C4-2B (cell line): ENCODE measurements around the gene RGL4.
"Not testable (repeated sequence)": the region's sequence is repeated elsewhere in the genome, so short reads cannot be mapped to it uniquely, and the experiment has no call there.

ENCODE experiments used
- H3K27ac ChIP-seq: fragments of 450-650 bp; 2 replicates; pipeline ENCODE4 v1.5.1; 2017
- CTCF ChIP-seq: fragments of 450-650 bp; conservative IDR thresholded peaks from 2 replicates; pipeline ENCODE4 v1.5.1; 2017; ENCODE audit warnings: mild to moderate bottlenecking
- ZFX ChIP-seq: fragments of 450-650 bp; IDR thresholded peaks from 2 replicates; pipeline ENCODE4 v1.6.1; 2017

Gene RGL4

GRCh38 chr22:23718371-23719165, 27.8 kb downstream of the RGL4 start:
- TF ChIP-seq CTCF (no peak), ZFX (no peak)
- H3K27ac ChIP-seq, result no peak overlapping the region

GRCh38 chr22:23720855-23721254, 30.0 kb downstream of the RGL4 start:
- no peak for TF ChIP-seq CTCF
- no peak for TF ChIP-seq ZFX
- no peak overlapping the region for H3K27ac ChIP-seq

- TF ChIP-seq CTCF, result no peak
- TF ChIP-seq ZFX, result no peak
- H3K27ac ChIP-seq, result no peak overlapping the region
These were observed 31.3 kb downstream of the RGL4 start for GRCh38 chr22:23722160-23722559.

- TF ChIP-seq CTCF (no peak), ZFX (no peak)
- H3K27ac ChIP-seq, result no peak overlapping the region
These were observed 31.9 kb downstream of the RGL4 start for GRCh38 chr22:23722724-23723123.

GRCh38 chr22:23728108-23728507, 37.3 kb downstream of the RGL4 start:
- not testable (repeated sequence) for H3K27ac ChIP-seq

GRCh38 chr22:23737696-23738095, 46.9 kb downstream of the RGL4 start:
- no peak overlapping the region for H3K27ac ChIP-seq
- no peak for TF ChIP-seq ZFX
- TF ChIP-seq CTCF, result no peak

- no peak overlapping the region for H3K27ac ChIP-seq
- TF ChIP-seq ZFX (no peak), CTCF (no peak)
These were observed 51.9 kb downstream of the RGL4 start for GRCh38 chr22:23742505-23743264.
